Spleen (tissue), 11 donors: Measurements from ENCODE around the gene FNDC3A. TPM values are rescaled to one million over a fixed set of nuclear protein-coding genes. Genes with fewer than 3 reads are reported as not detected.

Experiments
- DNase-seq: peaks from one replicate; pipeline ENCODE4 v3.0.0-alpha.2; 2020
- H3K27ac ChIP-seq, 8 donors: fragments of 200-600 bp; sonication (generic) in 7 of 8; 1 replicate in 4 of 8; 2 replicates in 4 of 8; pipeline versions ENCODE4 v1.5.0 to v1.8.0; 2016 to 2021; ENCODE audit warnings: inconsistent platforms in 4 of 8, mild to moderate bottlenecking in 4 of 8, moderate library complexity in 1 of 8
- H3K27me3 ChIP-seq, 7 donors: fragments of 200-600 bp; sonication (generic) in 6 of 7; replicated peaks in 1 of 7; 1 replicate in 4 of 7; 2 replicates in 3 of 7; pipeline versions ENCODE4 v1.5.0 to v1.8.0; 2016 to 2021; ENCODE audit warnings: inconsistent platforms in 3 of 7, mild to moderate bottlenecking in 1 of 7
- H3K36me3 ChIP-seq, 6 donors: fragments of 200-600 bp; sonication (generic) in 5 of 6; 1 replicate in 4 of 6; 2 replicates in 2 of 6; pipeline versions ENCODE4 v1.5.0 to v1.8.0; 2016 to 2021; ENCODE audit warnings: inconsistent platforms in 2 of 6
- H3K4me1 ChIP-seq, 6 donors: fragments of 200-600 bp; sonication (generic) in 5 of 6; 1 replicate in 3 of 6; 2 replicates in 3 of 6; pipeline versions ENCODE4 v1.5.0 to v1.8.0; 2016 to 2021; ENCODE audit warnings: inconsistent platforms in 3 of 6
- H3K4me3 ChIP-seq, 8 donors: fragments of 200-600 bp; sonication (generic) in 7 of 8; 1 replicate in 4 of 8; 2 replicates in 4 of 8; pipeline versions ENCODE4 v1.5.0 to v1.8.0; 2016 to 2021; ENCODE audit warnings: inconsistent platforms in 4 of 8, mild to moderate bottlenecking in 4 of 8, moderate library complexity in 2 of 8
- H3K9me3 ChIP-seq, 8 donors: fragments of 200-600 bp; sonication (generic) in 7 of 8; 1 replicate in 4 of 8; 2 replicates in 4 of 8; pipeline versions ENCODE4 v1.5.0 to v1.8.0; 2016 to 2021; ENCODE audit warnings: inconsistent platforms in 4 of 8
- POLR2A ChIP-seq, 3 donors: fragments of 450-650 bp; IDR thresholded peaks; one replicate each; pipeline ENCODE4 v1.5.1; 2017; ENCODE audit warnings: antibody characterized with exemption in 3 of 3, mild to moderate bottlenecking in 1 of 3
- POLR2AphosphoS5 ChIP-seq, 3 donors: sonication (generic); formaldehyde crosslinking; IDR thresholded peaks; one replicate each; pipeline ENCODE4 v1.5.1; 2017; ENCODE audit warnings: antibody characterized with exemption in 3 of 3
- WGBS, 5 donors: extraction: QIAGEN DNeasy Blood & Tissue Kit in 3 of 5; methylation state at CpG; one replicate each; pipeline versions ENCODE4 v1.1.5 to v1.1.7; 2013 to 2018; 5-methylcytosine and 5-hydroxymethylcytosine counted together
- intact Hi-C: fragments of 100-400 bp; cut with DNase I; formaldehyde crosslinking; loops from one replicate; pipeline ENCODE4 v1.15.0; 2023; ENCODE audit warnings: low total_unique reads
- polyA plus RNA-seq, 3 donors: library from polyadenylated mRNA; stranded (reverse); fragments of 200-250 nt; gene quantifications; one replicate each; pipeline ENCODE4 v1.2.1, GENCODE V29; 2013
- total RNA-seq, 7 donors: library from RNA; depleted of rRNA in 3 of 7; stranded (reverse); fragments of >200 nt in 3 of 7; fragmentation: NEBNext Ultra II Directional in 4 of 7; extraction: Animal tissue kit (Norgen Biotek cat#: 25700) in 4 of 7; gene quantifications; one replicate each; pipeline versions ENCODE4 v1.1.0 to v1.2.1, GENCODE V29; 2016 to 2021
- TF ChIP-seq, protein P1 (sequence below), 11 experiments: fragments of 200-600 bp in 7 of 11; fragments of 450-650 bp in 4 of 11; sonication (generic) in 4 of 11; IDR thresholded peaks in 8 of 11; conservative IDR thresholded peaks in 3 of 11; 1 replicate in 7 of 11; 2 replicates in 4 of 11; pipeline versions ENCODE4 v1.4.0 to v1.8.0; 2016 to 2021; ENCODE audit warnings: antibody characterized with exemption in 11 of 11, inconsistent platforms in 4 of 11, mild to moderate bottlenecking in 1 of 11
- donor health status: healthy with polysubstance abuse.
- donor health status: DM: no; HTN: no; CAD: no; lungs with moderate emphysema.
- donor health status: DM: no; HTN: no; CAD: no.
- donor health status: Bipolar disorder and iron deficiency.
- donor health status: healthy.
- donor health status: DM: no; HTN: no; CAD: no.
- donor health status: DM: yes; HTN: yes; CAD: no.

Gene FNDC3A
- total and polyA plus RNA-seq, 10 donors: 11.2 to 83.7 (median 53.8) TPM

DNA sequence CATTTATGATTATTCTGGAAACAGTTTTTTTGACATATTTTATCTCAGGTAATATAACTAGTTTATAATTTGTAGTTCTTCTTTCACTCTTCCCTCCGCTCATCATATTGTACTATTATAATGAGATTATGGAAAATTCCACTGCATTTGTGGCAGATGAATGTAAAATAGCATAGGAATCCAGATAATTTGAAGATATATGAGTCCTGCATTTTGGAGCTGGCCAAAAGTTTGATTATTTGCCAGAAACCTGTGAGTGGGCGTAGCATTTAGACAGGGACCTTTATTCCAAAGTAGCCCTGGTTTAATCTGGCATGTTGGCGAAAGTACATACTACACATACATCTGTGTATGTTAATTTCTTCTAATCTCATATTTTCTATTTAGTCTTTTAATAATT, 65.2 kb downstream of the FNDC3A start:
- H3K4me1 ChIP-seq: no peaks in the 10 kb centered on the region
- H3K36me3 ChIP-seq: peaks cover 0 to 19% (median 2%) of the 10 kb centered on the region in 6 donors
- no peak for DNase-seq
- H3K27ac ChIP-seq: no peak overlapping the region
- no peaks in the 10 kb centered on the region for H3K9me3 ChIP-seq
- WGBS, 5 donors: 96 to 98% (median 98%) methylated on average over 3 of the region's 3 CpGs
- intact Hi-C loops: no loop called here
- H3K27me3 ChIP-seq: no peaks in the 10 kb centered on the region
- TF ChIP-seq POLR2AphosphoS5 (IDR thresholded peaks at IDR 0.05): no peak
- H3K4me3 ChIP-seq: no peak overlapping the region

GRCh38 chr13:49042476-49042875, 66.8 kb downstream of the FNDC3A start:
- no peaks in the 10 kb centered on the region for H3K27me3 ChIP-seq
- no peak overlapping the region for H3K27ac ChIP-seq
- H3K36me3 ChIP-seq: peaks cover 0 to 19% (median 2%) of the 10 kb centered on the region in 6 donors
- intact Hi-C loops: no loop called here
- no peak overlapping the region for H3K4me3 ChIP-seq
- WGBS, 5 donors: 92 to 94% (median 94%) methylated on average over 2 of the region's 2 CpGs
- DNase-seq: no peak
- TF ChIP-seq, protein P1, sequence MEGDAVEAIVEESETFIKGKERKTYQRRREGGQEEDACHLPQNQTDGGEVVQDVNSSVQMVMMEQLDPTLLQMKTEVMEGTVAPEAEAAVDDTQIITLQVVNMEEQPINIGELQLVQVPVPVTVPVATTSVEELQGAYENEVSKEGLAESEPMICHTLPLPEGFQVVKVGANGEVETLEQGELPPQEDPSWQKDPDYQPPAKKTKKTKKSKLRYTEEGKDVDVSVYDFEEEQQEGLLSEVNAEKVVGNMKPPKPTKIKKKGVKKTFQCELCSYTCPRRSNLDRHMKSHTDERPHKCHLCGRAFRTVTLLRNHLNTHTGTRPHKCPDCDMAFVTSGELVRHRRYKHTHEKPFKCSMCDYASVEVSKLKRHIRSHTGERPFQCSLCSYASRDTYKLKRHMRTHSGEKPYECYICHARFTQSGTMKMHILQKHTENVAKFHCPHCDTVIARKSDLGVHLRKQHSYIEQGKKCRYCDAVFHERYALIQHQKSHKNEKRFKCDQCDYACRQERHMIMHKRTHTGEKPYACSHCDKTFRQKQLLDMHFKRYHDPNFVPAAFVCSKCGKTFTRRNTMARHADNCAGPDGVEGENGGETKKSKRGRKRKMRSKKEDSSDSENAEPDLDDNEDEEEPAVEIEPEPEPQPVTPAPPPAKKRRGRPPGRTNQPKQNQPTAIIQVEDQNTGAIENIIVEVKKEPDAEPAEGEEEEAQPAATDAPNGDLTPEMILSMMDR (IDR thresholded peaks at IDR 0.05 in 8 of 11, conservative IDR thresholded peaks at IDR 0.05 in 3 of 11): no peak
- TF ChIP-seq POLR2AphosphoS5 (IDR thresholded peaks at IDR 0.05) (no peak), POLR2A (IDR thresholded peaks at IDR 0.05) (no peak)
- no peaks in the 10 kb centered on the region for H3K4me1 ChIP-seq
- H3K9me3 ChIP-seq: no peaks in the 10 kb centered on the region

- Histone ChIP-seq H3K9me3 (peaks cover 0 to 8% (median 0%) of the 10 kb centered on the region in 8 donors), H3K27me3 (no peaks in the 10 kb centered on the region), H3K4me3 (no peak overlapping the region), H3K27ac (no peak overlapping the region), H3K36me3 (peaks cover 0 to 19% (median 2%) of the 10 kb centered on the region in 6 donors), H3K4me1 (no peaks in the 10 kb centered on the region)
- intact Hi-C loops: no loop called here
- 64 to 96% (median 65%) methylated on average over 3 of the region's 3 CpGs for WGBS, 5 donors
- no peak for DNase-seq
- no peak for TF ChIP-seq POLR2A (IDR thresholded peaks at IDR 0.05)
- TF ChIP-seq, protein P1 (IDR thresholded peaks at IDR 0.05 in 8 of 11, conservative IDR thresholded peaks at IDR 0.05 in 3 of 11): no peak
- TF ChIP-seq POLR2AphosphoS5 (IDR thresholded peaks at IDR 0.05): no peak
Observed at GRCh38 chr13:49044008-49044407, 68.3 kb downstream of the FNDC3A start.

DNA sequence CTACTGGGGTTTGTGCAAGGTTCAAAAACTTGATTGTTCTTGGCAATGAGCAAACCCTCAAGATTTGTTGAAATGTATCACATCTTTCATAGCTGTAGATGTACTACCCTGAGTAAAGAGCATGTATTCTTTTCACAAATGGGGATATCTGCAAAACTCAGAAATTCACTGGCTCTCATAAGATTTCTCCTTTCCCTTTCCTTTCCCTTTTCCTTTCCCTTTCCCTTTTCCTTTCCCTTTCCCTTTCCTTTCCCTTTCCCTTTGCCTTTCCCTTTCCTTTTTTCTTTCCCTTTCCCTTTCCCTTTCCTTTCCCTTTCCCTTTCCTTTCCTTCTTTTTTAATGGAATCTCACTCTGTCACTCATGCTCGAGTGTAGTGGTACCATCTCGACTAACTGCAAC, 69.1 kb downstream of the FNDC3A start:
- Histone ChIP-seq H3K36me3 (peaks cover 0 to 15% (median 0%) of the 10 kb centered on the region in 6 donors), H3K27me3 (no peaks in the 10 kb centered on the region), H3K27ac (no peak overlapping the region), H3K4me3 (no peak overlapping the region), H3K4me1 (no peaks in the 10 kb centered on the region), H3K9me3 (peaks cover 0 to 8% (median 0%) of the 10 kb centered on the region in 8 donors)
- no peak for DNase-seq
- TF ChIP-seq POLR2A (IDR thresholded peaks at IDR 0.05) (no peak), POLR2AphosphoS5 (IDR thresholded peaks at IDR 0.05) (no peak)
- TF ChIP-seq, protein P1 (IDR thresholded peaks at IDR 0.05 in 8 of 11, conservative IDR thresholded peaks at IDR 0.05 in 3 of 11): no peak
- intact Hi-C loops: no loop called here
- WGBS, 5 donors: 95 to 98% (median 96%) methylated on average over 2 of the region's 2 CpGs

DNA sequence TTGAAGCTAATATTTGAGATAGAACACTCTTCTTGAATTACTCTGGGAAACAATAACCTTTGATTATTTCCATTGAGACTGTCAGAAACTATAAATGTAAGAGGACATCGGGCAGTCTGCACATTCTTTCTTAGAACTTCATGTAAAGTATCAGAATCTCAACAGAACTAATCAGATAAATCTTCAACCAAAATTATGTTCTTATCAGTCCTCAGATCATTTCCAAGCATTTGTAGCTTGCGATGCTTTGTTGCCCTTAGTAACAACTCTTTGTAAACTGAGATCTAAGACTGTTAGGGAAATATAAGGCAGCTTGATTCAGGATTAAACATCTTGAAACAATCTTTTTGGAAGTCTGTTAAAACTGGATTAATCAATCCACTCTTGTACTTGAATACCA, 70.3 kb downstream of the FNDC3A start:
- TF ChIP-seq, protein P1 (IDR thresholded peaks at IDR 0.05 in 8 of 11, conservative IDR thresholded peaks at IDR 0.05 in 3 of 11): no peak
- TF ChIP-seq POLR2A (IDR thresholded peaks at IDR 0.05): no peak
- TF ChIP-seq POLR2AphosphoS5 (IDR thresholded peaks at IDR 0.05): no peak
- Histone ChIP-seq H3K36me3 (peaks cover 0 to 15% (median 0%) of the 10 kb centered on the region in 6 donors), H3K4me3 (no peak overlapping the region), H3K4me1 (no peaks in the 10 kb centered on the region), H3K27me3 (no peaks in the 10 kb centered on the region), H3K27ac (no peak overlapping the region), H3K9me3 (peaks cover 0 to 8% (median 0%) of the 10 kb centered on the region in 8 donors)
- intact Hi-C loops: no loop called here
- WGBS, 5 donors: 86 to 93% (median 91%) methylated on average over 2 of the region's 2 CpGs
- no peak for DNase-seq
